Ishikawa (cell line): ENCODE data around the gene ACY1.

Experiments used
- EGR1 ChIP-seq: IDR thresholded peaks from 2 replicates; pipeline ENCODE4 v1.6.1; 2012
- MAX ChIP-seq: IDR thresholded peaks from 2 replicates; pipeline ENCODE4 v1.6.1; 2012
- TAF1 ChIP-seq: IDR thresholded peaks from 2 replicates; pipeline ENCODE4 v1.6.1; 2012; ENCODE audit warnings: low read depth, mild to moderate bottlenecking

GRCh38 chr3:52022323-52023100 is 39.2 kb downstream of the ACY1 start:
- no peak for TF ChIP-seq MAX
- no peak for TF ChIP-seq EGR1
- TF ChIP-seq TAF1 = no peak
